Muscle of leg (tissue), 11 donors: ENCODE data around the gene EPB41. TPM values are rescaled to one million over a fixed set of nuclear protein-coding genes. Genes with fewer than 3 reads are reported as not detected.

ENCODE experiments used
- DNase-seq: peaks from one replicate; pipeline ENCODE4 v3.0.0; 2013
- H3K27ac ChIP-seq: one replicate; pipeline ENCODE4 v1.5.1; 2013; ENCODE audit warnings: mild to moderate bottlenecking, low read length, control low read depth
- H3K27me3 ChIP-seq: one replicate; pipeline ENCODE4 v1.6.1; 2013; ENCODE audit warnings: low read length; ENCODE audit not compliant: control insufficient read depth, insufficient read depth
- H3K36me3 ChIP-seq: one replicate; pipeline ENCODE4 v1.6.1; 2013; ENCODE audit warnings: low read length; ENCODE audit not compliant: control insufficient read depth, insufficient read depth
- H3K4me1 ChIP-seq: one replicate; pipeline ENCODE4 v1.6.1; 2013; ENCODE audit warnings: low read length; ENCODE audit not compliant: control insufficient read depth, insufficient read depth
- H3K4me3 ChIP-seq: one replicate; pipeline ENCODE4 v1.5.1; 2013; ENCODE audit warnings: low read length, control low read depth
- H3K9me3 ChIP-seq: replicated peaks from 2 replicates; pipeline ENCODE4 v1.6.1; 2013; ENCODE audit warnings: low read depth, low read length; ENCODE audit not compliant: control insufficient read depth
- WGBS: methylation state at CpG from one replicate; pipeline ENCODE4 v1.1.5; 2013; ENCODE audit warnings: missing lambda C conversion rate; ENCODE audit not compliant: insufficient coverage; 5-methylcytosine and 5-hydroxymethylcytosine counted together
- polyA plus RNA-seq, 8 donors: library from polyadenylated mRNA; unstranded; fragments of 120-200 nt; gene quantifications; one replicate each; pipeline versions ENCODE4 v1.2.1 to v1.2.3, GENCODE V29; 2013; ENCODE audit warnings: inconsistent platforms in 1 of 8, low replicate concordance in 1 of 8; ENCODE audit not compliant: insufficient read length in 8 of 8, insufficient read depth in 1 of 8
- total RNA-seq: library from RNA; stranded (reverse); fragments of 120-200 nt; gene quantifications from one replicate; pipeline ENCODE4 v1.2.4, GENCODE V29; 2013

The EPB41 gene
- total and polyA plus RNA-seq, 9 donors: 7.2 to 14.3 (median 9.5) TPM

GRCh38 chr1:29162025-29162424 lies 247.7 kb downstream of the EPB41 start:
- no peak overlapping the region for H3K27ac ChIP-seq
- peaks cover 4% of the 10 kb centered on the region for H3K4me1 ChIP-seq
- no peak for DNase-seq
- no peaks in the 10 kb centered on the region for H3K27me3 ChIP-seq
- no CpG with 5 or more reads among the region's 4 CpGs for WGBS
- H3K36me3 ChIP-seq: peaks cover 47% of the 10 kb centered on the region
- no peaks in the 10 kb centered on the region for H3K9me3 ChIP-seq
- H3K4me3 ChIP-seq: no peak overlapping the region

- DNase-seq: peak; percentile 33
- no peaks in the 10 kb centered on the region for H3K27me3 ChIP-seq
- H3K4me1 ChIP-seq: peaks cover 4% of the 10 kb centered on the region
- no peak overlapping the region for H3K27ac ChIP-seq
- H3K4me3 ChIP-seq: no peak overlapping the region
- peaks cover 43% of the 10 kb centered on the region for H3K36me3 ChIP-seq
- WGBS: no CpG with 5 or more reads among the region's 9 CpGs
- H3K9me3 ChIP-seq: no peaks in the 10 kb centered on the region
These were observed 248.2 kb downstream of the EPB41 start for GRCh38 chr1:29162476-29163138.

- Histone ChIP-seq H3K4me1 (peaks cover 4% of the 10 kb centered on the region), H3K27me3 (no peaks in the 10 kb centered on the region), H3K9me3 (no peaks in the 10 kb centered on the region), H3K27ac (no peak overlapping the region), H3K4me3 (no peak overlapping the region), H3K36me3 (peaks cover 40% of the 10 kb centered on the region)
- WGBS: 100% methylated on average over 1 of the region's 4 CpGs
- DNase-seq: no peak
These were observed 250.2 kb downstream of the EPB41 start for GRCh38 chr1:29164588-29164987.

- Histone ChIP-seq H3K9me3 (no peaks in the 10 kb centered on the region), H3K4me1 (peaks cover 7% of the 10 kb centered on the region), H3K27me3 (no peaks in the 10 kb centered on the region), H3K36me3 (peaks cover 33% of the 10 kb centered on the region), H3K4me3 (no peak overlapping the region), H3K27ac (no peak overlapping the region)
- no peak for DNase-seq
- 11% methylated on average over 2 of the region's 9 CpGs for WGBS
These were observed 252.0 kb downstream of the EPB41 start for GRCh38 chr1:29166291-29166878.

- Histone ChIP-seq H3K4me3 (no peak overlapping the region), H3K9me3 (no peaks in the 10 kb centered on the region), H3K27me3 (no peaks in the 10 kb centered on the region), H3K36me3 (peaks cover 29% of the 10 kb centered on the region), H3K27ac (no peak overlapping the region), H3K4me1 (peaks cover 3% of the 10 kb centered on the region)
- WGBS: no CpG with 5 or more reads among the region's 9 CpGs
- no peak for DNase-seq
These were observed 253.5 kb downstream of the EPB41 start for GRCh38 chr1:29167904-29168303.

Other genes with a start within 250 kb of the EPB41 start
- 5.9 TPM for gene GMEB1, start 245.8 kb upstream of the EPB41 start, total RNA-seq
- 10 to 100 TPM in 3 of 8 donors, 1 to 10 TPM in 5; 7.1 to 13.3 (median 9.9) TPM for gene GMEB1, start 245.8 kb upstream of the EPB41 start, polyA plus RNA-seq
- 39.7 TPM for gene YTHDF2, start 177.6 kb upstream of the EPB41 start, total RNA-seq
- 10 to 100 TPM; 46.4 to 57.4 (median 50.9) TPM for gene YTHDF2, start 177.6 kb upstream of the EPB41 start, polyA plus RNA-seq
- gene OPRD1, start 102.4 kb upstream of the EPB41 start, total RNA-seq: 0.27 TPM
- under 1 TPM; 0.17 to 0.45 (median 0.37) TPM for gene OPRD1, start 102.4 kb upstream of the EPB41 start, polyA plus RNA-seq
- gene TMEM200B, start 209.3 kb downstream of the EPB41 start, total RNA-seq: 10.1 TPM
- 10 to 100 TPM in 2 of 8 donors, 1 to 10 TPM in 6; 5.9 to 11.3 (median 8.7) TPM for gene TMEM200B, start 209.3 kb downstream of the EPB41 start, polyA plus RNA-seq